SK-N-SH (cell line): ENCODE results near the gene TTC21A. TPM values are rescaled to one million over a fixed set of nuclear protein-coding genes. Genes with fewer than 3 reads are reported as not detected.

Source experiments
- CTCF ChIA-PET: fragments of 300-600, 350-600 bp; formaldehyde crosslinking; extraction: SDS; loops from one replicate; lab custom pipeline; 2021; lab: Yijun Ruan, JAX
- POLR2A ChIA-PET: fragments of 350-600 bp; sonication (Branson Sonifier 250); formaldehyde crosslinking; extraction: SDS; loops from one replicate; lab custom pipeline; 2020; ENCODE audit warnings: antibody characterized with exemption, inconsistent platforms; lab: Yijun Ruan, JAX
- DNase-seq: peaks from one replicate; pipeline ENCODE4 v3.0.0; 2012
- H2AFZ ChIP-seq: fragments of 200-600 bp; sonication (generic); 2 replicates; pipeline ENCODE4 v1.8.1; 2016; ENCODE audit warnings: antibody characterized with exemption, mild to moderate bottlenecking, low read depth
- H3F3A ChIP-seq: fragments of 200-600 bp; sonication (generic); replicated peaks from 2 replicates; pipeline ENCODE3; 2016; ENCODE audit warnings: antibody characterized with exemption, mild to moderate bottlenecking; ENCODE audit not compliant: insufficient read depth
- H3K27ac ChIP-seq, 2 experiments: fragments of 200-500 bp in 1 of 2; fragments of 200-600 bp in 1 of 2; sonication (Bioruptor generic) in 1 of 2; sonication (generic), shearing (Covaris generic) in 1 of 2; 2 replicates each; pipeline versions ENCODE4 v1.5.1 to v1.6.1; 2014 to 2016; ENCODE audit warnings: low read depth in 2 of 2, inconsistent platforms in 1 of 2, low read length in 1 of 2, mild to moderate bottlenecking in 1 of 2, mixed read lengths in 1 of 2
- H3K27me3 ChIP-seq: fragments of 200-600 bp; sonication (generic), shearing (Covaris generic); 2 replicates; pipeline ENCODE4 v1.6.1; 2016; ENCODE audit warnings: mixed run types; ENCODE audit not compliant: insufficient read depth
- H3K36me3 ChIP-seq, 2 experiments: fragments of 200-500 bp in 1 of 2; fragments of 200-600 bp in 1 of 2; sonication (Bioruptor generic) in 1 of 2; sonication (generic) in 1 of 2; replicated peaks in 1 of 2; 2 replicates each; pipeline versions ENCODE3 to v1.5.1; 2014 to 2016; ENCODE audit warnings: low read length in 1 of 2, mild to moderate bottlenecking in 1 of 2; ENCODE audit not compliant: insufficient read depth in 2 of 2, control insufficient read depth in 1 of 2
- H3K4me1 ChIP-seq, 2 experiments: fragments of 200-500 bp in 1 of 2; fragments of 200-600 bp in 1 of 2; sonication (Bioruptor generic) in 1 of 2; sonication (generic), shearing (Covaris generic) in 1 of 2; 2 replicates each; pipeline versions ENCODE4 v1.5.1 to v1.6.1; 2014 to 2016; ENCODE audit warnings: low read depth in 1 of 2, low read length in 1 of 2, mixed run types in 1 of 2; ENCODE audit not compliant: insufficient read depth in 2 of 2, control insufficient read depth in 1 of 2
- H3K4me2 ChIP-seq: fragments of 200-600 bp; sonication (generic), shearing (Covaris generic); 2 replicates; pipeline ENCODE4 v1.6.1; 2017; ENCODE audit warnings: mixed run types
- H3K4me3 ChIP-seq, 2 experiments: fragments of 200-500 bp in 1 of 2; fragments of 200-600 bp in 1 of 2; sonication (Bioruptor generic) in 1 of 2; sonication (generic), shearing (Covaris generic) in 1 of 2; 2 replicates each; pipeline versions ENCODE4 v1.5.1 to v1.8.1; 2014 to 2016; ENCODE audit warnings: low read depth in 2 of 2, inconsistent platforms in 1 of 2, low read length in 1 of 2, mild to moderate bottlenecking in 1 of 2, mixed read lengths in 1 of 2, moderate library complexity in 1 of 2
- H3K79me2 ChIP-seq: fragments of 200-600 bp; sonication (generic); 2 replicates; pipeline ENCODE4 v1.8.1; 2017; ENCODE audit warnings: mild to moderate bottlenecking; ENCODE audit not compliant: insufficient read depth
- H3K9ac ChIP-seq: fragments of 200-600 bp; sonication (generic); 2 replicates; pipeline ENCODE4 v1.6.1; 2017; ENCODE audit warnings: mixed run types
- H3K9me2 ChIP-seq: fragments of 200-600 bp; sonication (generic); 2 replicates; pipeline ENCODE4 v1.6.1; 2017; ENCODE audit warnings: mixed run types
- H3K9me3 ChIP-seq: fragments of 200-600 bp; sonication (generic); 2 replicates; pipeline ENCODE4 v1.6.1; 2017; ENCODE audit warnings: mixed run types, mild to moderate bottlenecking, moderate library complexity
- H4K20me1 ChIP-seq: fragments of 200-600 bp; sonication (generic); 2 replicates; pipeline ENCODE4 v1.6.1; 2017; ENCODE audit warnings: mild to moderate bottlenecking, mixed run types; ENCODE audit not compliant: insufficient read depth
- CHD2 ChIP-seq: fragments of 150-350 bp; IDR thresholded peaks from 2 replicates; pipeline ENCODE4 v1.6.1; 2018; ENCODE audit warnings: low read length; ENCODE audit not compliant: partially characterized antibody
- FOXM1 ChIP-seq: IDR thresholded peaks from 2 replicates; pipeline ENCODE4 v1.4.0; 2012; ENCODE audit warnings: low read depth, mild to moderate bottlenecking
- MXI1 ChIP-seq: IDR thresholded peaks from 2 replicates; pipeline ENCODE4 v1.6.1; 2012; ENCODE audit warnings: mild to moderate bottlenecking, low read depth, low read length, improper control_type of control experiment
- NFIC ChIP-seq: IDR thresholded peaks from 2 replicates; pipeline ENCODE4 v1.4.0; 2012; ENCODE audit warnings: borderline replicate concordance
- RCOR1 ChIP-seq: fragments of 150-350 bp; IDR thresholded peaks from 2 replicates; pipeline ENCODE4 v1.6.1; 2017; ENCODE audit warnings: antibody characterized with exemption, low read length
- SMC3 ChIP-seq: IDR thresholded peaks from 2 replicates; pipeline ENCODE4 v1.6.1; 2012; ENCODE audit warnings: low read depth, low read length, improper control_type of control experiment
- TEAD4 ChIP-seq: IDR thresholded peaks from 2 replicates; pipeline ENCODE4 v1.4.0; 2012; ENCODE audit warnings: mild to moderate bottlenecking, borderline replicate concordance; ENCODE audit not compliant: insufficient read depth
- YY1 ChIP-seq: IDR thresholded peaks from 2 replicates; pipeline ENCODE4 v1.4.0; 2012; ENCODE audit warnings: low read depth, mild to moderate bottlenecking
- WGBS: methylation state at CpG from one replicate; pipeline ENCODE4 v1.1.6; 2017; ENCODE audit warnings: low lambda C conversion rate; 5-methylcytosine and 5-hydroxymethylcytosine counted together
- polyA plus RNA-seq, 3 experiments: library from polyadenylated mRNA; depleted of rRNA; stranded (reverse); fragments of >200 nt; gene quantifications; 2 replicates each; pipeline ENCODE4 v1.2.3, GENCODE V29; 2012
- TF ChIP-seq, protein P1 (sequence below): IDR thresholded peaks from 2 replicates; pipeline ENCODE4 v1.4.0; 2012; ENCODE audit warnings: low read depth, borderline replicate concordance
- TF ChIP-seq, protein P2 (sequence below): fragments of 150-350 bp; IDR thresholded peaks from 2 replicates; pipeline ENCODE4 v1.6.1; 2016; ENCODE audit warnings: mild to moderate bottlenecking, low read depth, low read length
- TF ChIP-seq, protein P3 (sequence below): fragments of 200-600 bp; sonication (generic); IDR thresholded peaks from 2 replicates; pipeline ENCODE4 v1.6.1; 2017; ENCODE audit warnings: antibody characterized with exemption, mild to moderate bottlenecking, moderate library complexity
- TF ChIP-seq, protein P4 (sequence below): IDR thresholded peaks from 2 replicates; pipeline ENCODE4 v1.4.0; 2012; ENCODE audit warnings: low read depth, borderline replicate concordance

The TTC21A gene
- polyA plus RNA-seq, 1 of the 3 experiments (the other 2 are of a cell fraction) = 3.9 TPM

DNA sequence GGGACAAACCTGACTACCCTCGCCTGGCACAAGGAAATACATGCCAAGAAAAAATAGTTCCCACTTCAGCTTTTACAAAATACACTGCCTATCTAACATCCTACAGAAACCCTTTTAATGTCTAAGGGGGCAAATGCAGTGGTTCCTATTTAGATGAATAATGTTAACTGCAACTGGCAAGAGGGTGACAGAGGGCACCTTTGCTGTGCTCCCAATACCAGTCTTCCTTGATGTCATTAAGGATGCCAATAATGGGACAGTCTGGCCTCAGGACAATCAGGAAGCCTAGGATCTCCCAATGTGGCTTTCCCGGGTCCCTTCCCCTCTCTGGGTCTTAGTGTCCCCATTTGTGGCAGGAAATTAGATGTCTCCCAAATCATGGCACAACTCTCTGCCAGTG lies 32.0 kb downstream of the TTC21A start (continued):
- TF ChIP-seq, protein P1, sequence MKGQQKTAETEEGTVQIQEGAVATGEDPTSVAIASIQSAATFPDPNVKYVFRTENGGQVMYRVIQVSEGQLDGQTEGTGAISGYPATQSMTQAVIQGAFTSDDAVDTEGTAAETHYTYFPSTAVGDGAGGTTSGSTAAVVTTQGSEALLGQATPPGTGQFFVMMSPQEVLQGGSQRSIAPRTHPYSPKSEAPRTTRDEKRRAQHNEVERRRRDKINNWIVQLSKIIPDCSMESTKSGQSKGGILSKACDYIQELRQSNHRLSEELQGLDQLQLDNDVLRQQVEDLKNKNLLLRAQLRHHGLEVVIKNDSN = no peak
- no peak for TF ChIP-seq SMC3
- TF ChIP-seq TEAD4 = no peak
- TF ChIP-seq, all 33 proteins: peak for 0

DNA sequence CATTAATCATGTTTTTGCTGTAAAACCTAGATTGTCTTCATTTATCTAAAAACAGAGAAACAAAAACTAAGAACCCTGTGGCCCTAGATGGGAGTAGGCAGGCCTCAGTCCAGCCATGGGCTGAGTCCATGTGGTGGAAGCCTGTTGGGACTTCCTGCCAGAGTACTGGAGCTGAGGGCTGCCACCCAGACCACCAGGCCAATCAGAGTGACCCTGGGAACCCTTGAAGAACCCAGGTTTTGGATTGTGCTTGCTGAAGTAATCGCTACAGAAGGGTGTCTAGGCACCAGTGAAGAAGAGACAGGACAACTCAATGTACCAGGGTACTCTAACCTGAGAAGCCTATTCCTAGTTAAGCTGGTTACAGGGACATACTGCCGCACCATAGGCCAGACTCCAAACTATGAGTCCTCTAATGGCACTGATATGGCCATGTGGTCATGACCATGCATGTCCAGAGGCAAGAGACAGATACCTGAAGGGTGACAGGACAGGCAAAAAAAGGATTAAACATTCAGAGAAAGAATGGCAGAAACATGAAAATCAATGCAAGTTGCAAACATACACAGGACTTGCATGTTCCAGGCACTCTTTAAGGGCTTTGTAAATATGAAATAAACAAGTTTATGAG lies 33.0 kb downstream of the TTC21A start:
- H3K9me3 ChIP-seq = no peaks in the 10 kb centered on the region
- H3K4me2 ChIP-seq = no peak overlapping the region; the same call in 1 of the 2 replicates
- POLR2A ChIA-PET = no interaction called here
- H3K27ac ChIP-seq = peak overlapping the region; percentile 15 to 71; a peak in 3 of 4 replicates
- peaks cover 46% of the 10 kb centered on the region for H3K79me2 ChIP-seq
- peaks cover 32 to 45% of the 10 kb centered on the region in 2 experiments for H3K36me3 ChIP-seq
- H2AFZ ChIP-seq = no peak overlapping the region
- H3F3A ChIP-seq = peaks cover 6% of the 10 kb centered on the region
- H4K20me1 ChIP-seq = peaks cover 20% of the 10 kb centered on the region
- TF ChIP-seq YY1 = no peak
- TF ChIP-seq, protein P1 = no peak
- TF ChIP-seq, protein P2, sequence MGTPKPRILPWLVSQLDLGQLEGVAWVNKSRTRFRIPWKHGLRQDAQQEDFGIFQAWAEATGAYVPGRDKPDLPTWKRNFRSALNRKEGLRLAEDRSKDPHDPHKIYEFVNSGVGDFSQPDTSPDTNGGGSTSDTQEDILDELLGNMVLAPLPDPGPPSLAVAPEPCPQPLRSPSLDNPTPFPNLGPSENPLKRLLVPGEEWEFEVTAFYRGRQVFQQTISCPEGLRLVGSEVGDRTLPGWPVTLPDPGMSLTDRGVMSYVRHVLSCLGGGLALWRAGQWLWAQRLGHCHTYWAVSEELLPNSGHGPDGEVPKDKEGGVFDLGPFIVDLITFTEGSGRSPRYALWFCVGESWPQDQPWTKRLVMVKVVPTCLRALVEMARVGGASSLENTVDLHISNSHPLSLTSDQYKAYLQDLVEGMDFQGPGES = no peak
- TF ChIP-seq, protein P3, sequence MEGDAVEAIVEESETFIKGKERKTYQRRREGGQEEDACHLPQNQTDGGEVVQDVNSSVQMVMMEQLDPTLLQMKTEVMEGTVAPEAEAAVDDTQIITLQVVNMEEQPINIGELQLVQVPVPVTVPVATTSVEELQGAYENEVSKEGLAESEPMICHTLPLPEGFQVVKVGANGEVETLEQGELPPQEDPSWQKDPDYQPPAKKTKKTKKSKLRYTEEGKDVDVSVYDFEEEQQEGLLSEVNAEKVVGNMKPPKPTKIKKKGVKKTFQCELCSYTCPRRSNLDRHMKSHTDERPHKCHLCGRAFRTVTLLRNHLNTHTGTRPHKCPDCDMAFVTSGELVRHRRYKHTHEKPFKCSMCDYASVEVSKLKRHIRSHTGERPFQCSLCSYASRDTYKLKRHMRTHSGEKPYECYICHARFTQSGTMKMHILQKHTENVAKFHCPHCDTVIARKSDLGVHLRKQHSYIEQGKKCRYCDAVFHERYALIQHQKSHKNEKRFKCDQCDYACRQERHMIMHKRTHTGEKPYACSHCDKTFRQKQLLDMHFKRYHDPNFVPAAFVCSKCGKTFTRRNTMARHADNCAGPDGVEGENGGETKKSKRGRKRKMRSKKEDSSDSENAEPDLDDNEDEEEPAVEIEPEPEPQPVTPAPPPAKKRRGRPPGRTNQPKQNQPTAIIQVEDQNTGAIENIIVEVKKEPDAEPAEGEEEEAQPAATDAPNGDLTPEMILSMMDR = no peak
- TF ChIP-seq NFIC = no peak
- no peak for TF ChIP-seq MXI1
- TF ChIP-seq CHD2 = no peak
- no peak for TF ChIP-seq FOXM1
- TF ChIP-seq, protein P4, sequence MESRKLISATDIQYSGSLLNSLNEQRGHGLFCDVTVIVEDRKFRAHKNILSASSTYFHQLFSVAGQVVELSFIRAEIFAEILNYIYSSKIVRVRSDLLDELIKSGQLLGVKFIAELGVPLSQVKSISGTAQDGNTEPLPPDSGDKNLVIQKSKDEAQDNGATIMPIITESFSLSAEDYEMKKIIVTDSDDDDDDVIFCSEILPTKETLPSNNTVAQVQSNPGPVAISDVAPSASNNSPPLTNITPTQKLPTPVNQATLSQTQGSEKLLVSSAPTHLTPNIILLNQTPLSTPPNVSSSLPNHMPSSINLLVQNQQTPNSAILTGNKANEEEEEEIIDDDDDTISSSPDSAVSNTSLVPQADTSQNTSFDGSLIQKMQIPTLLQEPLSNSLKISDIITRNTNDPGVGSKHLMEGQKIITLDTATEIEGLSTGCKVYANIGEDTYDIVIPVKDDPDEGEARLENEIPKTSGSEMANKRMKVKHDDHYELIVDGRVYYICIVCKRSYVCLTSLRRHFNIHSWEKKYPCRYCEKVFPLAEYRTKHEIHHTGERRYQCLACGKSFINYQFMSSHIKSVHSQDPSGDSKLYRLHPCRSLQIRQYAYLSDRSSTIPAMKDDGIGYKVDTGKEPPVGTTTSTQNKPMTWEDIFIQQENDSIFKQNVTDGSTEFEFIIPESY = no peak
- no peak for TF ChIP-seq RCOR1
- no peaks in the 10 kb centered on the region for H3K9me2 ChIP-seq
- no peak overlapping the region for H3K4me3 ChIP-seq
- H3K27me3 ChIP-seq = no peaks in the 10 kb centered on the region
- H3K9ac ChIP-seq = no peak overlapping the region
- CTCF ChIA-PET = interaction anchor here (0.8 to 2.2 kb wide), 6 partner anchors 11 to 152 kb away, joined by 3 to 9 read pairs (median 5); no protein-coding TSS in a partner anchor
- peaks cover 9 to 53% of the 10 kb centered on the region in 2 experiments for H3K4me1 ChIP-seq
- DNase-seq = no peak
- WGBS = 96% methylated on average over 2 of the region's 2 CpGs
